Gastrocnemius medialis (tissue), 4 donors: ENCODE data around the gene CHD6. TPM values are rescaled to one million over a fixed set of nuclear protein-coding genes. Genes with fewer than 3 reads are reported as not detected.

Experiments used
- ATAC-seq, 2 donors: fragments of 150-250 bp; one replicate each; pipeline ENCODE4 v1.9.1; 2016
- DNase-seq, 2 donors: peaks; one replicate each; pipeline ENCODE4 v3.0.0-alpha.2; 2019
- H3K27ac ChIP-seq, 4 donors: fragments of 200-600 bp; sonication (generic); 1 replicate in 1 of 4; 2 replicates in 3 of 4; pipeline ENCODE4 v1.5.1; 2016 to 2018; ENCODE audit warnings: mild to moderate bottlenecking in 2 of 4, moderate library complexity in 1 of 4
- H3K27me3 ChIP-seq, 3 donors: fragments of 200-600 bp; sonication (generic) in 2 of 3; 1 replicate in 1 of 3; 2 replicates in 2 of 3; pipeline versions ENCODE4 v1.5.1 to v1.6.0; 2016 to 2019; ENCODE audit warnings: mild to moderate bottlenecking in 1 of 3, moderate library complexity in 1 of 3
- H3K36me3 ChIP-seq, 2 donors: fragments of 200-600 bp; sonication (generic) in 1 of 2; one replicate each; pipeline ENCODE4 v1.5.1; 2017 to 2018
- H3K4me1 ChIP-seq, 2 donors: fragments of 200-600 bp; sonication (generic) in 1 of 2; one replicate each; pipeline ENCODE4 v1.5.1; 2016 to 2017; ENCODE audit warnings: mild to moderate bottlenecking in 2 of 2
- H3K4me3 ChIP-seq, 4 donors: fragments of 200-600 bp; sonication (generic) in 3 of 4; 1 replicate in 1 of 4; 2 replicates in 3 of 4; pipeline ENCODE4 v1.5.1; 2016 to 2019; ENCODE audit warnings: mild to moderate bottlenecking in 2 of 4
- H3K9me3 ChIP-seq, 3 donors: fragments of 200-600 bp; sonication (generic) in 2 of 3; 1 replicate in 1 of 3; 2 replicates in 2 of 3; pipeline ENCODE4 v1.5.1; 2016 to 2019
- POLR2A ChIP-seq, 2 donors: fragments of 450-650 bp; IDR thresholded peaks; one replicate each; pipeline ENCODE4 v1.6.1; 2017; ENCODE audit warnings: antibody characterized with exemption in 2 of 2, mild to moderate bottlenecking in 2 of 2, moderate library complexity in 2 of 2
- in situ Hi-C, 4 donors: fragments of 200-750 bp; cut with MboI; loops; one replicate each; pipeline versions ENCODE4 v1.15.0 to v1.8.0; 2017; ENCODE audit warnings: low sequenced_read_pairs in 4 of 4
- intact Hi-C: fragments of 100-400 bp; cut with DNase I; formaldehyde crosslinking; loops from one replicate; pipeline ENCODE4 v1.15.1; 2023; ENCODE audit warnings: low total_unique reads
- total RNA-seq, 4 donors: library from RNA; depleted of rRNA; stranded (reverse); fragments of >200 nt; gene quantifications; one replicate each; pipeline versions ENCODE4 v1.1.0 to v1.2.3, GENCODE V29; 2016
- TF ChIP-seq, protein P1 (sequence below), 5 experiments: fragments of 450-650 bp in 3 of 5; fragments of 200-600 bp in 2 of 5; sonication (generic) in 2 of 5; IDR thresholded peaks in 4 of 5; conservative IDR thresholded peaks in 1 of 5; 1 replicate in 4 of 5; 2 replicates in 1 of 5; pipeline ENCODE4 v1.5.1; 2016 to 2019; ENCODE audit warnings: antibody characterized with exemption in 5 of 5, mild to moderate bottlenecking in 3 of 5, moderate library complexity in 3 of 5

Gene CHD6
- total RNA-seq, 4 donors from 2014 or later = 12.8 to 33.7 (median 19.2) TPM

DNA sequence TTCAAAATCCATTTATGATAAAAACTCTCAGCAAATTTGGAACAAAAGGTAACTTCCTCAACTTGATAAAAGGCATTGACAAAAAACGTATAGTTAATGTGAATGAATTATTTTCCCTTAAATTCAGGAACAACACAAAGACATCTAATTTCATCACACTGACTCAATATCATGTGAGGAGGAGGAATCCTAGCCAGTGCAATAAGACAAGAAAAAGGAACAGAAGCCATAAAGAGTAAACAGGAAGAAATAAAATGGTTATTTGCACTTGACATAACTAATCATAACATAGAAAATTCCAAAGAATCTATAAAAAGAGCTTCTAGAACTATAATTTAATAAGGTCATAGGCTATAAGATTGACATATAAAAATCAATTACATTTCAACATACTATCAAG is 31.4 kb downstream of the CHD6 start:
- no peak for ATAC-seq
- in situ Hi-C loops = no loop called here
- Histone ChIP-seq H3K4me1 (peaks cover 0 to 5% of the 10 kb centered on the region in 2 donors), H3K27ac (no peak overlapping the region), H3K36me3 (no peaks in the 10 kb centered on the region), H3K27me3 (no peaks in the 10 kb centered on the region), H3K9me3 (peaks cover 0 to 4% (median 0%) of the 10 kb centered on the region in 3 donors), H3K4me3 (no peak overlapping the region)
- TF ChIP-seq POLR2A (IDR thresholded peaks at IDR 0.05) = no peak
- TF ChIP-seq, protein P1, sequence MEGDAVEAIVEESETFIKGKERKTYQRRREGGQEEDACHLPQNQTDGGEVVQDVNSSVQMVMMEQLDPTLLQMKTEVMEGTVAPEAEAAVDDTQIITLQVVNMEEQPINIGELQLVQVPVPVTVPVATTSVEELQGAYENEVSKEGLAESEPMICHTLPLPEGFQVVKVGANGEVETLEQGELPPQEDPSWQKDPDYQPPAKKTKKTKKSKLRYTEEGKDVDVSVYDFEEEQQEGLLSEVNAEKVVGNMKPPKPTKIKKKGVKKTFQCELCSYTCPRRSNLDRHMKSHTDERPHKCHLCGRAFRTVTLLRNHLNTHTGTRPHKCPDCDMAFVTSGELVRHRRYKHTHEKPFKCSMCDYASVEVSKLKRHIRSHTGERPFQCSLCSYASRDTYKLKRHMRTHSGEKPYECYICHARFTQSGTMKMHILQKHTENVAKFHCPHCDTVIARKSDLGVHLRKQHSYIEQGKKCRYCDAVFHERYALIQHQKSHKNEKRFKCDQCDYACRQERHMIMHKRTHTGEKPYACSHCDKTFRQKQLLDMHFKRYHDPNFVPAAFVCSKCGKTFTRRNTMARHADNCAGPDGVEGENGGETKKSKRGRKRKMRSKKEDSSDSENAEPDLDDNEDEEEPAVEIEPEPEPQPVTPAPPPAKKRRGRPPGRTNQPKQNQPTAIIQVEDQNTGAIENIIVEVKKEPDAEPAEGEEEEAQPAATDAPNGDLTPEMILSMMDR (IDR thresholded peaks at IDR 0.05 in 4 of 5, conservative IDR thresholded peaks at IDR 0.05 in 1 of 5) = no peak
- DNase-seq = no peak
- intact Hi-C loops = no loop called here

DNA sequence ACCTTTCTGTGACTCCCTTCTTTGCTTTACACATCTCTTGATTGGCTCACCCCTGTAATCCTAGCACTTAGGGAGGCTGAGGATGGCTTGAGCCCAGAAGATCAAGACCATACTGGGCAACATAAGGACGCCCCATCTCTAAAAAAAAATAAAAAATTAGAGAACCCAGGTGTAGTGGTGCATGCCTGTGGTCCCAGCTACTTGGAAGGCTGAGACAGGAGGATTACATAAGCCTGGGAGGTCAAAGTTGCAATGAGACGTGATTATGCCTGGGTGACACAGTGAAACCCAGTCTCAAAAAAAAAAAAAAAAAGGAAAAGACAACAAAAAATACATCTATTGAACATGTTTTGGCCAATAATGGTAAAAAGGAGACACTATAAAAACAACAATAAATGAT is 37.8 kb downstream of the CHD6 start:
- Histone ChIP-seq H3K4me1 (peaks cover 21 to 38% of the 10 kb centered on the region in 2 donors), H3K27ac (no peak overlapping the region), H3K4me3 (no peak overlapping the region), H3K9me3 (no peaks in the 10 kb centered on the region), H3K36me3 (no peaks in the 10 kb centered on the region), H3K27me3 (no peaks in the 10 kb centered on the region)
- in situ Hi-C loops = no loop called here
- no peak for DNase-seq
- no peak for ATAC-seq
- intact Hi-C loops = no loop called here
- no peak for TF ChIP-seq POLR2A (IDR thresholded peaks at IDR 0.05)
- TF ChIP-seq, protein P1 (IDR thresholded peaks at IDR 0.05 in 4 of 5, conservative IDR thresholded peaks at IDR 0.05 in 1 of 5) = no peak

DNA sequence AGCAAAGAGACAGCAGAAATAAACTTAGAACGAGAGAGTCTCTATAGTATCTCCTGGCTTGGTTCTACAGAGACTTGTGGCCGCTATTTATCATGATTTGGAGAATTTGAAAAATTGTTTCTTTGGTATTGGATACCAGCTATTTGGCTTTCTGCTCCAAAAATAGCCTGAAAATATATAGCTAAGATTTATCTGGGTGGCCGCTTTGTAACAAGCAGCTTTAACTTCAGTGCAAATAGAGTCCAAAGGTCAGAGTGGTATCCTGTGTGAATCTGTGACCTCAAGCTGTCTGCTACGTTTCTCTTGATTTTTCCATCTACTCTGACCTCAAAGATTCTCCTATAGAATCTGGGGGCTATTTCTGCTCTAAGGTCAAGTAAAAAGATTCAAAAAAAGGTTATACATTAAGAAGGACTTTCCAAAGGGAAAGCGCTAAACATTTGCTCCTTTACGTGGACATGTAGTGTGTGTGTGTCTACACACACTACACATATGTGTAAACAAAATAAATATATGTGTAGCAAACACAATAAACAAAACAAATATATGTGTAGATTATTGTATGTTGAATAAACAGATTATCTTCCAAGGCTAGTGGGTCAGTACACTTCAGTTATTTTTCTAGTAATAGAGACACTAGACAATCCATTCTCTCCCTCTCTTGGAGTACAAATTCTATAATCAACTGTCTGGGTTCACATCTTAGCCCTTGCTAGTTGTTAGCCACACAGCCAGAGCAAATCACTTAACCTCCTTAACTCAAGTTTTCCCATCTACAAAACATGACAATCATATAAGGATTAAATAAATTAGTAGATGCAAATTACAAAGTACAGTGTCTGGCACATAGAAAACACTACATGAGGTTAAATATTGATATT is 40.8 kb downstream of the CHD6 start:
- peaks cover 46 to 68% of the 10 kb centered on the region in 2 donors for H3K4me1 ChIP-seq

DNA sequence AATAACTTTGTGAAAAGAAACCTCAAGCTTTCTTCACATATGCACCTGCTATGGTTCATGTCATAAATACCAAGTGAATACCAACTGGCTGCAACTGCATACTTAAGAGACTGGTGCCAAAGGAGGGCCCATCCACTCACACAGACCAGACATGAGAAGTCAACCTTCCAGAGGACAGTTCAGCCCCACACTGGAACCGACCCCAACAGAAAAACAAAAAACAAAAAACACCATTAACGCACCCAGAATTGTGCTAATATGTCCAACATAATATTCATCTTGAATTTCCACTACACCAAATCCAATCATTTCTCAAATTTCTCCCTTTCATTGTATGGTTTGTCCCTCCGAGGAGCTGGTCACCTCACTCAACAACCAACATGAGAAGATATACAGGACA is 42.8 kb downstream of the CHD6 start:
- Histone ChIP-seq H3K36me3 (no peaks in the 10 kb centered on the region), H3K4me3 (no peak overlapping the region), H3K9me3 (no peaks in the 10 kb centered on the region), H3K27ac (no peak overlapping the region), H3K4me1 (peaks cover 66 to 84% of the 10 kb centered on the region in 2 donors), H3K27me3 (no peaks in the 10 kb centered on the region)
- TF ChIP-seq, protein P1 (IDR thresholded peaks at IDR 0.05 in 4 of 5, conservative IDR thresholded peaks at IDR 0.05 in 1 of 5) = no peak
- TF ChIP-seq POLR2A (IDR thresholded peaks at IDR 0.05) = no peak
- DNase-seq (no peak), ATAC-seq (no peak)
- in situ Hi-C loops = no loop called here
- intact Hi-C loops = no loop called here

More for the DNA sequence above, 40.8 kb downstream of the CHD6 start:
- Histone ChIP-seq H3K4me3 (no peak overlapping the region), H3K9me3 (no peaks in the 10 kb centered on the region), H3K27ac (no peak overlapping the region), H3K27me3 (no peaks in the 10 kb centered on the region), H3K36me3 (no peaks in the 10 kb centered on the region)
- in situ Hi-C loops (no loop called here), intact Hi-C loops (no loop called here)
- TF ChIP-seq POLR2A (IDR thresholded peaks at IDR 0.05) = no peak
- TF ChIP-seq, protein P1 (IDR thresholded peaks at IDR 0.05 in 4 of 5, conservative IDR thresholded peaks at IDR 0.05 in 1 of 5) = no peak
- ATAC-seq (no peak), DNase-seq (no peak)
